C4-2B (cell line): ENCODE measurements around the gene SKA3.
"Not testable (repeated sequence)": the region's sequence is repeated elsewhere in the genome, so short reads cannot be mapped to it uniquely, and the experiment has no call there.

Experiments used
- H3K27ac ChIP-seq: fragments of 450-650 bp; 2 replicates; pipeline ENCODE4 v1.5.1; 2017
- CTCF ChIP-seq: fragments of 450-650 bp; conservative IDR thresholded peaks from 2 replicates; pipeline ENCODE4 v1.5.1; 2017; ENCODE audit warnings: mild to moderate bottlenecking
- ZFX ChIP-seq: fragments of 450-650 bp; IDR thresholded peaks from 2 replicates; pipeline ENCODE4 v1.6.1; 2017

The SKA3 gene

GRCh38 chr13:21212138-21212775 is 35.9 kb upstream of the SKA3 start:
- TF ChIP-seq CTCF (no peak), ZFX (no peak)
- H3K27ac ChIP-seq: no peak overlapping the region

DNA sequence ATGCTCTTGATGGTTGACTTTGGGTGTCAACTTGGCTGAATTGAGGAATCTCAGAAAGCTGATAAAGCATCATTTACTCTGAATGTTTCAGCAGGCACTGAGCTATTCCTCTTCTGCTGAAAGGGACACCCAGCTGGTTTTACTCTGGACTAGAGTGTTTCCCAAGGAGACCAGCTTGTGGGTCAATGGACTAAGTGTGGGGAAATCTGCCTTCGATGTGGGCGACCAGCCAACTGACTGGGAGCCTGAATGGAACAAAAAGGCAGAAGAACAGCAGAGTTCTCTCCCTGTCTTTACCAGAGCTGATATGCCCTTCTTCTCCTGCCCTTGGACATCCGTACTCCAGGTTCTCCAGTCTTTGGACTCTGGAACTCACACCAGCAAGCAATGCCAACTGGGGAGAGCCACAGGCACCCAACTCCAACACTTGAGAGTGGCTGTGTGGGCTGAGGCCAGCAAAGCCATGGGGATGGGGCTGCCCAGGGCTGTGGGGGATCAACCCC is 32.4 kb upstream of the SKA3 start:
- H3K27ac ChIP-seq: no peak overlapping the region
- no peak for TF ChIP-seq CTCF
- TF ChIP-seq ZFX: no peak

DNA sequence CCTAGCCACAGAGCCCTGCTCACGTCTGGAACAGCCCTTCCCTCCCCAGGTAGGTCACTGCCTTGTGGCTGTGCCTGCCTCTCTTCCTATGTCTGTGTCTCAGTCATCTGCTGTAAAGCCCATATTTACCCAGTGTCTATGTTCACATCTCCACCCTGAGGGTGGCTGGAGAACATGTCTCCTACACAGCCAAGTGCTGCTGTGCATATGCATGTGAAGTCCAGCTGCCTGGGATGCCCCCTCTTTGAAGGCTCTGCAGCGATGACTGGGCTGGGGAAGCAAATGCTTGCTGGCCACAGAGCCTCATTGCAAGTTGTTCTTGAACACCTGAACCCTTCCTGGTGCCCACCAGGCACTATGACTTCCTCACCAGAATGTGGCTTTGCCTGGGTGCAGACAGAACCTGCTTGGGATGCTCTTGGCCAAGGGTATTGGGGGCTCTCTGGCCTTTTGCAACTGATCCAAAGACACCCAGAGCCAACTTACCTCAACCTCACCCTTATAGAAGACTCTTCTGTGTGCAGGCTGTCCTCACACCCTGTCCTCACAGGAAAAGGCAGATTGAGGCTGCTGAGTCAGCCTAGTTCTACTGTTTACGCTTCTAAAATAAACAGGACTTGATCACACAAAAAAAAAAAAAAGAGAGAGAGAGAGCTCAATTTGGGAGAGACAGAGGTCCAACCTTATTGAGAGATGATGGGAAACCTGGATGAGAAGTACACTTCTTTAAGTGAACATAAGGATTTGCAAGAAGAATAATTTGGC is 26.6 kb upstream of the SKA3 start:
- no peak for TF ChIP-seq ZFX
- no peak for TF ChIP-seq CTCF
- H3K27ac ChIP-seq: peak overlapping the region; percentile 61

DNA sequence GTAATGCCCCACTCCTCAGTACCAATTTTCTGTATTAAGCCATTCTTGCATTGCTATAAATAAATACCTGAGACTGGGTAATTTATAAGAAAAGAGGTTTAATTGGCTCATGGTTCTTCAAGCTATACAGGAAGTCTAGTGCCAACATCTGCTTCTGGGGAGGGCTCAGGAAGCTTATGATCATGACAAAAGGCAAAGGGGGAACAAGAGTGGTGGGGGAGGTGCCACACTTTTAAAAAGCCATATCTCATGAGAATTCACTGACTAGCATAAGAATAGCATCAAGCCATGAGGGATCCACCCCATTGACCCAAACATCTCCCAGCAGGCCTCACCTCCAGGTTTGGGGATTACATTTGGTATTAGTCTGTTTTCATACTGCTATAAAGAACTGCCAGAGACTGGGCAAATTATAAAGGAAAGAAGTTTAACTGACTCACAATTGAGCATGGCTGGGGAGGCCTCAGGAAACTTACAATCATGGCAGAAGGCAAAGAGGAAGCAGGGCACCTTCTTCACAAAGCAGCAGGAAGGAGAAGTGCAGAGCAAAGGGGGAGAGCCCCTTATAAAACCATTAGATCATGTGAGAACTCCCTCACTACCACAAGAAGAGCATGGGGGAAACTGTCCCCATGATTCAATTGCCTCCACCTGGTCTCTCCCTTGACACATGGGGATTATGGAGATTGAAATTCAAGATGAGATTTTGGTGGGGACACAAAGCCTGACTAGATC is 25.3 kb upstream of the SKA3 start:
- H3K27ac ChIP-seq: not testable (repeated sequence)

DNA sequence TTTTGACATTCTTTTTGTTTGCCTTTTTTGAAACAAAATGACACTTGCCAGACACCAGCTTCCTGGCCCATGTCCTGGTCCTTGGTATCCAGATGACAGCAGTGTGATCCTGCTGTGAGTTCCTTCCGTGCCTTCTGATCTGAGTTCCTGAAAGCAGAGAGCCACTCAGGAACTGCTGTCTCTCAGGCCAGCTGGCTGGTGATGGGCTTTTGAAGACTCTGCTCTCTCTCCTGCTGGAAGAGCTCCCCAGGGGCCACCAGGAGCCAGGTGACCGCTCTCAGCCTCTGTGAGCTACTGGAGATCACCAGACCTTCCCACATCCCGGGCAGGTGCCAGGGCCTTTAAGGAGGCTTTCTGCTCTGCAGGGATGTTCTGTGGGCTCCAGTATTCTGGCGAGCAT is 22.0 kb upstream of the SKA3 start:
- not testable (repeated sequence) for H3K27ac ChIP-seq

- H3K27ac ChIP-seq: not testable (repeated sequence)
Observed at GRCh38 chr13:21197606-21198225, 21.4 kb upstream of the SKA3 start.

GRCh38 chr13:21194756-21195155 is 18.4 kb upstream of the SKA3 start:
- H3K27ac ChIP-seq: not testable (repeated sequence)

DNA sequence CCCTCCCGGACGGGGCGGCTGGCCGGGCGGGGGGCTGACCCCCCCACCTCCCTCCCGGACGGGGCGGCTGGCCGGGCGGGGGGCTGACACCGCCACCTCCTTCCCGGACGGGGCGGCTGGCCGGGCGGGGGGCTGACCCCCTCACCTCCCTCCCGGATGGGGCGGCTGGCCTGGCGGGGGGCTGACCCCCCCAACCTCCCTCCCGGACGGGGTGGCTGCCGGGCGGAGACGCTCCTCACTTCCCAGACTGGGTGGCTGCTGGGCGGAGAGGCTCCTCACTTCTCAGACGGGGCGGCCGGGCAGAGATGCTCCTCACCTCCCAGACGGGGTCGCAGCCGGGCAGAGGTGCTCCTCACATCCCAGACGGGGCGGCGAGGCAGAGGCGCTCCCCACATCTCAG is 10.1 kb upstream of the SKA3 start:
- not testable (repeated sequence) for H3K27ac ChIP-seq

- no peak overlapping the region for H3K27ac ChIP-seq
- TF ChIP-seq ZFX (no peak), CTCF (no peak)
Observed at GRCh38 chr13:21181671-21182070, 5.3 kb upstream of the SKA3 start.

DNA sequence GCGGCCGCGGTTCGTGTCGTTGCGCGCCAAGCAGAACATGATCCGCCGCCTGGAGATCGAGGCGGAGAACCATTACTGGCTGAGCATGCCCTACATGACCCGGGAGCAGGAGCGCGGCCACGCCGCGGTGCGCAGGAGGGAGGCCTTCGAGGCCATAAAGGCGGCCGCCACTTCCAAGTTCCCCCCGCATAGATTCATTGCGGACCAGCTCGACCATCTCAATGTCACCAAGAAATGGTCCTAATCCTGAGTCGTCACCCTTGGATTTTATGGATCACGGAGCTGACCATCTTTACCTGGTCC is 581 bp upstream of the SKA3 start:
- peak overlapping the region; percentile 97 for H3K27ac ChIP-seq
- TF ChIP-seq CTCF: no peak
- peak; percentile 96 for TF ChIP-seq ZFX
